Sigmoid colon (tissue), 7 donors: Measurements from ENCODE around the gene NOL4L. TPM values are rescaled to one million over a fixed set of nuclear protein-coding genes. Genes with fewer than 3 reads are reported as not detected.

ENCODE experiments used
- DNase-seq: peaks from one replicate; pipeline ENCODE4 v3.0.0-alpha.2; 2019
- H3K27ac ChIP-seq, 4 donors: fragments of 200-600 bp; sonication (generic); one replicate each; pipeline ENCODE4 v1.5.1; 2016 to 2019; ENCODE audit warnings: mild to moderate bottlenecking in 1 of 4
- H3K27me3 ChIP-seq, 3 donors: fragments of 200-600 bp; sonication (generic); one replicate each; pipeline ENCODE4 v1.5.1; 2019; ENCODE audit warnings: mild to moderate bottlenecking in 1 of 3
- H3K36me3 ChIP-seq, 4 donors: fragments of 200-600 bp; sonication (generic); one replicate each; pipeline ENCODE4 v1.5.1; 2016 to 2019
- H3K4me1 ChIP-seq, 4 donors: fragments of 200-600 bp; sonication (generic); one replicate each; pipeline ENCODE4 v1.5.1; 2017 to 2019
- H3K4me3 ChIP-seq, 4 donors: fragments of 200-600 bp; sonication (generic); one replicate each; pipeline ENCODE4 v1.5.1; 2017 to 2019; ENCODE audit warnings: mild to moderate bottlenecking in 2 of 4, moderate library complexity in 1 of 4
- H3K9me3 ChIP-seq, 4 donors: fragments of 200-600 bp in 3 of 4; sonication (generic) in 3 of 4; one replicate each; pipeline versions ENCODE4 v1.5.1 to v1.6.1; 2013 to 2019
- EP300 ChIP-seq, 4 donors: sonication (generic); formaldehyde crosslinking; IDR thresholded peaks; one replicate each; pipeline ENCODE4 v1.6.1; 2017; ENCODE audit warnings: antibody characterized with exemption in 4 of 4
- POLR2A ChIP-seq, 2 donors: fragments of 450-650 bp; IDR thresholded peaks; one replicate each; pipeline ENCODE4 v1.6.1; 2016; ENCODE audit warnings: antibody characterized with exemption in 2 of 2, mild to moderate bottlenecking in 2 of 2, moderate library complexity in 2 of 2
- POLR2AphosphoS5 ChIP-seq, 4 donors: sonication (generic); formaldehyde crosslinking; IDR thresholded peaks; one replicate each; pipeline ENCODE4 v1.6.1; 2017; ENCODE audit warnings: antibody characterized with exemption in 4 of 4
- WGBS, 2 donors: extraction: QIAGEN DNeasy Blood & Tissue Kit; methylation state at CpG; one replicate each; pipeline ENCODE4 v1.1.7; 2013; 5-methylcytosine and 5-hydroxymethylcytosine counted together
- intact Hi-C: fragments of 100-400 bp; cut with DNase I; formaldehyde crosslinking; loops from one replicate; pipeline ENCODE4 v1.15.1; 2023
- polyA plus RNA-seq, 3 donors: library from polyadenylated mRNA; stranded (reverse); fragments of 200-250 nt; gene quantifications; one replicate each; pipeline ENCODE4 v1.2.3, GENCODE V29; 2013
- total RNA-seq, 4 donors: library from RNA; depleted of rRNA; stranded (reverse); fragments of >200 nt; gene quantifications; one replicate each; pipeline ENCODE4 v1.1.0, GENCODE V29; 2016
- TF ChIP-seq, protein P1 (sequence below), 4 experiments: fragments of 450-650 bp in 3 of 4; fragments of 200-600 bp in 1 of 4; IDR thresholded peaks; one replicate each; pipeline ENCODE4 v1.5.1; 2016 to 2019; ENCODE audit warnings: antibody characterized with exemption in 4 of 4, mild to moderate bottlenecking in 3 of 4, moderate library complexity in 2 of 4
- donor health status: healthy with polysubstance abuse.
- donor health status: Bipolar disorder and iron deficiency.
- donor health status: healthy.

The NOL4L gene
- total and polyA plus RNA-seq, 7 donors: 9.2 to 34.7 (median 16.8) TPM

DNA sequence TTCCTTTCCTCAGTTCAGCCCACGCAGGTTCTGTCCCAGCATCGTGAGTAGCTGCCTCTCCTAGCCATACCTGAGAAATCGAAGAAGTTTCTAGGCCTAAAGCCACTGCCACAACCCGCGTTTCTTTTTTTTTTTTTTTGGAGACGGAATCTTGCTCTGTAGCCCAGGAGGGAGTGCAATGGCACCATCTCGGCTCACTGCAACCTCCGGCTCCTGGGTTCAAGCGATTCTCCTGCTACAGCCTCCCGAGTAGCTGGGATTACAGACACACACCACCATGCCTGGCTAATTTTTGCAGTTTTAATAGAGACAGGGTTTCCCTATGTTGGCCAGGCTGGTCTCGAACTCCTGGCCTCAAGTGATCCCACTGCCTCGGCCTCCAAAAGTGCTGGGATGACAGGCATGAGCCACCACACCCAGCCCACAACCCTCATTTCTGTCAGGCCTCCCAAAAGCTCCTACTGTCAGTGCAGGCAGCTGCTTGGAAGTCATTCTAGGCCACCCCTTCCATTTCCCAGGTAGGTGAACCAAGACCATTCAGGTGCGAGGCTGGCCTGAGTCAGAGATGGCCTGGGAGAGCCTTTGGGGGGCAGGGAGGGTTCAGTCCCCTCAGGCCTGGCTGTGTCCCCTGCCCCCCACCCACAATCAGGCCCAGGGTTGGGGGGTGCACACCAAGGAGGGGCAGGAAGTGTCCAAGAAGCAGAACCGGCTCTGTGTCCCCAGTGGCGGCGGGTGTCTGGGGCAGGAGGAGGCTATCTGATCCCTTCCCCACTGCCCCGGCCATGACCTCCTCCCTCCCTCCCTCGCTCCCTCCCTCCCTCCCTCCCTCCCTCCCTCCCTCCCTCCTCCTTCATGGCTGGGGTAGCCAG is 47.2 kb downstream of the NOL4L start:
- no peak for DNase-seq
- H3K4me1 ChIP-seq: peaks cover 0 to 28% (median 27%) of the 10 kb centered on the region in 4 donors
- H3K27ac ChIP-seq: peak overlapping the region in 3 of 4 donors; percentile 0 to 39 (median 27)
- intact Hi-C loops: no loop called here
- peaks cover 0 to 4% (median 0%) of the 10 kb centered on the region in 3 donors for H3K27me3 ChIP-seq
- no peaks in the 10 kb centered on the region for H3K9me3 ChIP-seq
- TF ChIP-seq, protein P1, sequence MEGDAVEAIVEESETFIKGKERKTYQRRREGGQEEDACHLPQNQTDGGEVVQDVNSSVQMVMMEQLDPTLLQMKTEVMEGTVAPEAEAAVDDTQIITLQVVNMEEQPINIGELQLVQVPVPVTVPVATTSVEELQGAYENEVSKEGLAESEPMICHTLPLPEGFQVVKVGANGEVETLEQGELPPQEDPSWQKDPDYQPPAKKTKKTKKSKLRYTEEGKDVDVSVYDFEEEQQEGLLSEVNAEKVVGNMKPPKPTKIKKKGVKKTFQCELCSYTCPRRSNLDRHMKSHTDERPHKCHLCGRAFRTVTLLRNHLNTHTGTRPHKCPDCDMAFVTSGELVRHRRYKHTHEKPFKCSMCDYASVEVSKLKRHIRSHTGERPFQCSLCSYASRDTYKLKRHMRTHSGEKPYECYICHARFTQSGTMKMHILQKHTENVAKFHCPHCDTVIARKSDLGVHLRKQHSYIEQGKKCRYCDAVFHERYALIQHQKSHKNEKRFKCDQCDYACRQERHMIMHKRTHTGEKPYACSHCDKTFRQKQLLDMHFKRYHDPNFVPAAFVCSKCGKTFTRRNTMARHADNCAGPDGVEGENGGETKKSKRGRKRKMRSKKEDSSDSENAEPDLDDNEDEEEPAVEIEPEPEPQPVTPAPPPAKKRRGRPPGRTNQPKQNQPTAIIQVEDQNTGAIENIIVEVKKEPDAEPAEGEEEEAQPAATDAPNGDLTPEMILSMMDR (IDR thresholded peaks at IDR 0.05): no peak
- TF ChIP-seq POLR2AphosphoS5 (IDR thresholded peaks at IDR 0.05): no peak
- TF ChIP-seq EP300 (IDR thresholded peaks at IDR 0.05): no peak
- no peak for TF ChIP-seq POLR2A (IDR thresholded peaks at IDR 0.05)
- WGBS, 2 donors: 52 to 66% methylated on average over 18 of the region's 18 CpGs
- H3K4me3 ChIP-seq: peak overlapping the region in 1 of 4 donors; percentile 56
- H3K36me3 ChIP-seq: no peaks in the 10 kb centered on the region

DNA sequence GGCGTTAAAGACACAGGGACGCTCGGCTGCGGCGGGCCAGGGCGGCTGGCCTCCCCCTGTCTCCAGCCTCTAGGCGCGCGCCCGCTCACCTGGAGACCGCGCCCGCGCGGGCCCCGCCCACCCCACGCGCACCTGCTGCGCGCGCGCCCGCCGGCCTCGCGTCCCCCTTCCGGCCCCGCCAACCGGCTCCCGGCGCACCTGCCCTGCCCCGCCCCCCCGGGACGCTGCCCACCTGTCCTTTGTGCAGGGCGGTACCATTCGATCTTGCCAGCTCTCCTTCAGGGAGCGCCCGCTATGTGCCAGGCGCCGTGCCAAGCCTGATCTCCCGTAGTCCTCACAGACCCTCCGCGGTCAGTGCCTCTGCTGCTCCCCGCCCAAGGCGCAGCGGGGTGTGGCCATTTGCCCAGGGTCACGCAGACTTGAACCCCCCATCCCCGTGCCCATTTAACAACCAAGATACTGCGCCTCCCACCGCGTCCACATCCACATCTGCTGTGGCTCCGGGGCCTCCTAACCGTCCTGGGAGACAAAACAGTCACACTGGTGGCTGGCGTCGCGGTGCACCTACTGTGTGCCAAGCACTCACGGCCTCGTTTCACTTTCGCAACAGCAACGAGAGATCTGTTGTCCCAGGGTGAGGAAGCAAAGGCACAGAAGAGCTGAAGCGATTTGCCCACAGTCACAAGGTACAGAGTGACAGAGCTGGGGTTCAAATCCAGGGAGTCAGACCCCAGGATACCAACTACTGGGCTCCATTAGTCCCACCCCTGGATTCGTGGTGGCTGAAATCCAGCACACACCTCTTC is 48.1 kb downstream of the NOL4L start:
- TF ChIP-seq POLR2AphosphoS5 (IDR thresholded peaks at IDR 0.05) (no peak), EP300 (IDR thresholded peaks at IDR 0.05) (no peak), POLR2A (IDR thresholded peaks at IDR 0.05) (no peak)
- TF ChIP-seq, protein P1 (IDR thresholded peaks at IDR 0.05): no peak
- H3K27me3 ChIP-seq: peaks cover 0 to 4% (median 0%) of the 10 kb centered on the region in 3 donors
- DNase-seq: no peak
- H3K36me3 ChIP-seq: no peaks in the 10 kb centered on the region
- intact Hi-C loops: no loop called here
- peak overlapping the region; percentile 30 to 56 (median 52) for H3K4me3 ChIP-seq
- WGBS, 2 donors: 1 to 2% methylated on average over 62 of the region's 62 CpGs
- no peaks in the 10 kb centered on the region for H3K9me3 ChIP-seq
- H3K4me1 ChIP-seq: peaks cover 0 to 28% (median 27%) of the 10 kb centered on the region in 4 donors
- no peak overlapping the region for H3K27ac ChIP-seq

DNA sequence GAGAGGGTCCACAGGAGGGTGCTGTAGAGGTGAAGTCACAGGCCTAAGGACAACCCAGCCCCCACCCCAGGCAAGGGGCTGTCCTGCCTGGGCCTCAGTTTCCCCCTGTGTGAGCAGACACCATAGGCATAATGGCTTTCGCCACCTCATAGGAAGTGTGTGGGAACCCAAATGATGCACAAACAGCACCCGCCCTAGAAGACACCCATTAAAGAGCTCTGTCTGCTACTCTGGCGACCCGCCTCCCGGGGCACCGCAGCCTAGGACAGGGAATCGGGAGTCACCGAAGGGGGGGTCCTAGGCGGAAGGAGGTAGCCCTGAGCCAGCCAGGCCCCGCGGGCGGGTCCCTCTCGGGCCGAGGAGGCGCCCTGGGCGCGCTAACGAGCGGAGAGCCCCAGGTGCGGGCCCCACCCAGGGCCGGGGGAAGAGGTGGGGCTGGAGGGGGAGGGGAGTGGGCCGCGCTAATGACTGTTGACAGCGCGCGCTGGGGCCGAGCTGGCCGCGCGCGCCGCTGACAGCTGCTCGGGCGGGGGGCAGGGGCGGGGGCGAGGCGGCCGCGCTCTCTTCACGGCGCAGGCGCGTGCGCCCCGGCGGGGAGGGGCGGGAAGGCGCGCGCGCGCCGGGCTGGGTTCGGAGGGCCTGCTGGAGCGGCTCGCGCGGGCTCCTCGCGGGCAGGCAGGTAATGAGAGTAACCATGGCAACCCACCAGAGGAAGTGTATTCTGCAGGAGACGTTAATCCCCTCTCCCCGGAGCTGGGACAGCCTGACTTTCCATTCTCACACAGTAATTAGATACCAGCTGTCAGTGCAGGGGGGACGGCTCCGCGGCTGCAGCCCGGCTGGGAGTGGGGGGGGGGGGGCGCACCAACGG is 48.9 kb downstream of the NOL4L start:
- peak overlapping the region in 3 of 4 donors; percentile 27 to 37 (median 30) for H3K27ac ChIP-seq

More for the DNA sequence above, 48.9 kb downstream of the NOL4L start:
- peaks cover 0 to 28% (median 27%) of the 10 kb centered on the region in 4 donors for H3K4me1 ChIP-seq
- no peak for DNase-seq
- H3K4me3 ChIP-seq: peak overlapping the region; percentile 30 to 56 (median 52)
- H3K9me3 ChIP-seq: no peaks in the 10 kb centered on the region
- H3K27me3 ChIP-seq: peaks cover 0 to 4% (median 0%) of the 10 kb centered on the region in 3 donors
- no peaks in the 10 kb centered on the region for H3K36me3 ChIP-seq
- intact Hi-C loops: no loop called here
- TF ChIP-seq, protein P1 (IDR thresholded peaks at IDR 0.05): no peak
- TF ChIP-seq POLR2A (IDR thresholded peaks at IDR 0.05): no peak
- TF ChIP-seq EP300 (IDR thresholded peaks at IDR 0.05): no peak
- no peak for TF ChIP-seq POLR2AphosphoS5 (IDR thresholded peaks at IDR 0.05)
- 2% methylated on average over 68 of the region's 68 CpGs for WGBS, 2 donors
